Measurements from ENCODE around the gene E4F1. TPM values are rescaled to one million over a fixed set of nuclear protein-coding genes. Genes with fewer than 3 reads are reported as not detected.

E4F1 gene
- total and polyA plus RNA-seq, 9 of the 15 experiments (the other 6 are each of a cell fraction or from before 2014, with no cell fraction given), result 0.48 to 94.9 (median 20.4) TPM

GRCh38 chr16:2178321-2179106 is 44.9 kb upstream of the E4F1 start (continued):
- TF ChIP-seq KLF13 (tag; IDR thresholded peaks at IDR 0.05; ENCODE audit: borderline replicate concordance, low read depth) (0 out of 2 replicates have a peak, but pooled peaks have one; percentile 25), MLX (CRISPR knock-in tag; conservative IDR thresholded peaks at IDR 0.05) (0 out of 4 replicates have a peak, but pooled peaks of 1 of the 2 experiments have one; percentile 54), CBX3 (IDR thresholded peaks at IDR 0.05; ENCODE audit: borderline replicate concordance in 1 of 2, low read length in 2 of 2) (peak in 1 of 2 experiments; percentile 55; a peak in 1 of 3 replicates)

GRCh38 chr16:2179107-2179501 is 44.3 kb upstream of the E4F1 start:
- no peak for ATAC-seq
- in situ Hi-C loops (cut with MboI), result no loop called here
- Histone ChIP-seq H3K9me3 (replicated peaks; ENCODE audit: control insufficient read depth, insufficient read depth, low read depth, low read length) (no peaks in the 10 kb centered on the region), H4K20me1 (replicated peaks; ENCODE audit: control insufficient read depth, insufficient read depth, low read length) (no peaks in the 10 kb centered on the region; the same call in 1 of the 2 replicates), H3K9me1 (ENCODE audit: control insufficient read depth, insufficient read depth, low read length) (no peaks in the 10 kb centered on the region), H3K9ac (ENCODE audit: insufficient read depth in 1 of 2, low read depth in 2 of 2, low read length in 2 of 2) (no peak overlapping the region), H3K27ac (ENCODE audit: extremely low read depth, low read depth, low read length) (no peak overlapping the region), H2AFZ (ENCODE audit: low read depth, low read length) (no peak overlapping the region), H3K79me2 (ENCODE audit: control insufficient read depth, insufficient read depth, low read length) (no peaks in the 10 kb centered on the region), H3K4me3 (no peak overlapping the region), H3K4me2 (ENCODE audit: insufficient read depth, low read length) (no peak overlapping the region), H3K36me3 (ENCODE audit: control insufficient read depth, insufficient read depth, low read length) (peaks cover 35% of the 10 kb centered on the region; the same call in 1 of the 3 replicates), H3K4me1 (replicated peaks in 1 of 2; ENCODE audit: control insufficient read depth in 2 of 2, insufficient read depth in 2 of 2, low read length in 2 of 2) (peaks cover 2 to 87% of the 10 kb centered on the region in 2 experiments; a peak in 3 of 5 replicates), H3K27me3 (ENCODE audit: control insufficient read depth in 2 of 2, insufficient read depth in 2 of 2, low read length in 2 of 2) (no peaks in the 10 kb centered on the region)
- POLR2A ChIA-PET, result no interaction called here
- BruUV-seq (replicated peaks), result no TSS peak
- intact Hi-C loops (cut with micrococcal nuclease), result no loop called here
- DNase-seq (ENCODE audit: extremely low read depth in 1 of 4, low spot score in 3 of 4), result no peak
- TF ChIP-seq IFI16 (CRISPR knock-in tag; IDR thresholded peaks at IDR 0.05), result no peak
- no peak for TF ChIP-seq HSF4 (CRISPR knock-in tag; IDR thresholded peaks at IDR 0.05; ENCODE audit: borderline replicate concordance)
- TF ChIP-seq CTBP1 (IDR thresholded peaks at IDR 0.05; ENCODE audit: borderline replicate concordance), result no peak
- TF ChIP-seq ERF (CRISPR knock-in tag; IDR thresholded peaks at IDR 0.05), result no peak
- no peak for TF ChIP-seq MAFF (IDR thresholded peaks at IDR 0.05; ENCODE audit: low read length)
- 0 out of 2 replicates have a peak, but pooled peaks have one; percentile 9 for TF ChIP-seq POLR2G (IDR thresholded peaks at IDR 0.05; ENCODE audit: low read depth, low read length)
- no peak for TF ChIP-seq GATAD2A (IDR thresholded peaks at IDR 0.05)
- no peak for TF ChIP-seq CEBPB (tag; IDR thresholded peaks at IDR 0.05)
- TF ChIP-seq TEAD2 (tag; IDR thresholded peaks at IDR 0.05), result no peak
- TF ChIP-seq SETDB1 (IDR thresholded peaks at IDR 0.05; ENCODE audit: low read length), result no peak
- TF ChIP-seq ETV5 (CRISPR knock-in tag; IDR thresholded peaks at IDR 0.05; ENCODE audit: low read depth), result no peak
- peak; percentile 85 for TF ChIP-seq HNRNPL (IDR thresholded peaks at IDR 0.05; ENCODE audit: low read depth, low read length)
- WGBS (ENCODE audit: insufficient coverage, low coverage, missing lambda C conversion rate), result 100% methylated on average over 2 of the region's 50 CpGs
- CTCF ChIA-PET (ENCODE audit: low intra/inter-chr PET ratio), result no interaction called here
- no peak for FAIRE-seq

Data from K562 (cell line).